Stimulated activated CD8-positive, alpha-beta memory T cell treated with anti-CD3 and anti-CD28 coated beads, Interleukin-15, amount 100 ng/mL, for 48 hours (primary cell): ENCODE data around the gene RAD9A.

Experiments
- DNase-seq, 2 donors: peaks; one replicate each; pipeline ENCODE4 v3.0.0-alpha.2; 2020; ENCODE audit warnings: low read depth in 2 of 2

Gene RAD9A

GRCh38 chr11:67373648-67374570 lies 17.9 kb upstream of the RAD9A start:
- DNase-seq, result peak; percentile 28 to 59

- DNase-seq, result no peak
Observed at GRCh38 chr11:67374571-67375281, 17.1 kb upstream of the RAD9A start.

- no peak for DNase-seq
Observed at GRCh38 chr11:67375320-67376055, 16.3 kb upstream of the RAD9A start.

- no peak for DNase-seq
Observed at GRCh38 chr11:67376063-67376820, 15.5 kb upstream of the RAD9A start.

- no peak for DNase-seq
Observed at GRCh38 chr11:67376873-67377808, 14.6 kb upstream of the RAD9A start.

GRCh38 chr11:67378544-67378943 lies 13.2 kb upstream of the RAD9A start:
- no peak for DNase-seq

GRCh38 chr11:67379061-67380058 lies 12.4 kb upstream of the RAD9A start:
- no peak for DNase-seq

- DNase-seq, result no peak
Observed at GRCh38 chr11:67381244-67381972, 10.4 kb upstream of the RAD9A start.

- DNase-seq, result peak; percentile 61 to 71
Observed at GRCh38 chr11:67382276-67383136, 9.3 kb upstream of the RAD9A start.

- DNase-seq, result no peak
Observed at GRCh38 chr11:67384851-67385366, 6.9 kb upstream of the RAD9A start.

- DNase-seq, result no peak
Observed at GRCh38 chr11:67387069-67387468, 4.7 kb upstream of the RAD9A start.

- DNase-seq, result no peak
Observed at GRCh38 chr11:67387518-67387917, 4.3 kb upstream of the RAD9A start.

- DNase-seq, result no peak
Observed at GRCh38 chr11:67389477-67389876, 2.3 kb upstream of the RAD9A start.

GRCh38 chr11:67390947-67391303 lies 861 bp upstream of the RAD9A start:
- no peak for DNase-seq

- DNase-seq, result no peak
Observed at GRCh38 chr11:67392183-67392715, 463 bp downstream of the RAD9A start.

GRCh38 chr11:67393437-67393836 lies 1.7 kb downstream of the RAD9A start:
- DNase-seq, result no peak

GRCh38 chr11:67393990-67394389 lies 2.2 kb downstream of the RAD9A start:
- no peak for DNase-seq
